HG02970 (cell line): ENCODE results near the gene LRP8.

ENCODE experiments used
- ATAC-seq: cut with Tn5 transposase; IDR thresholded peaks from one replicate; pipeline ENCODE4 v1.9.1; 2021; ENCODE audit warnings: mild to moderate bottlenecking, moderate library complexity, moderate number of reproducible peaks; ENCODE audit not compliant: unreplicated experiment, low FRiP score

The LRP8 gene

GRCh38 chr1:53361541-53361961, 33.7 kb upstream of the LRP8 start:
- ATAC-seq: no peak

GRCh38 chr1:53359934-53360276, 32.0 kb upstream of the LRP8 start:
- no peak for ATAC-seq

- no peak for ATAC-seq
These were observed 31.5 kb upstream of the LRP8 start for GRCh38 chr1:53359225-53359933.

- ATAC-seq: no peak
These were observed 28.8 kb upstream of the LRP8 start for GRCh38 chr1:53356637-53357036.

GRCh38 chr1:53354119-53354518, 26.2 kb upstream of the LRP8 start:
- no peak for ATAC-seq

GRCh38 chr1:53352561-53352960, 24.7 kb upstream of the LRP8 start:
- ATAC-seq: no peak

- ATAC-seq: no peak
These were observed 23.2 kb upstream of the LRP8 start for GRCh38 chr1:53350853-53351767.

GRCh38 chr1:53349968-53350852, 22.3 kb upstream of the LRP8 start:
- no peak for ATAC-seq

- ATAC-seq: no peak
These were observed 21.5 kb upstream of the LRP8 start for GRCh38 chr1:53349369-53349835.

GRCh38 chr1:53348486-53349368, 20.9 kb upstream of the LRP8 start:
- ATAC-seq: no peak

- no peak for ATAC-seq
These were observed 18.9 kb upstream of the LRP8 start for GRCh38 chr1:53346814-53347176.

- ATAC-seq: no peak
These were observed 18.3 kb upstream of the LRP8 start for GRCh38 chr1:53345996-53346813.

GRCh38 chr1:53344921-53345838, 17.3 kb upstream of the LRP8 start:
- no peak for ATAC-seq

GRCh38 chr1:53343831-53344668, 16.2 kb upstream of the LRP8 start:
- no peak for ATAC-seq

- ATAC-seq: no peak
These were observed 15.0 kb upstream of the LRP8 start for GRCh38 chr1:53342735-53343470.

GRCh38 chr1:53341961-53342707, 14.3 kb upstream of the LRP8 start:
- ATAC-seq: no peak
